HL-60 (cell line): ENCODE measurements around the gene MYH9.
"Not testable (repeated sequence)": the region's sequence is repeated elsewhere in the genome, so short reads cannot be mapped to it uniquely, and the experiment has no call there.

ENCODE experiments used
- CTCF ChIP-seq: IDR thresholded peaks from one replicate; pipeline ENCODE4 v1.5.1; 2011; ENCODE audit warnings: low read length, control low read depth, inconsistent platforms; ENCODE audit not compliant: insufficient read depth
- POLR2AphosphoS5 ChIP-seq: IDR thresholded peaks from 2 replicates; pipeline ENCODE4 v1.6.1; 2012; ENCODE audit warnings: low read depth

- not testable (repeated sequence) for TF ChIP-seq CTCF, POLR2AphosphoS5
Observed at GRCh38 chr22:36261675-36262074, 126.1 kb downstream of the MYH9 start.
